HepG2 (cell line): ENCODE results near the gene POU5F1. TPM values are rescaled to one million over a fixed set of nuclear protein-coding genes. Genes with fewer than 3 reads are reported as not detected.

Source experiments
- AKNA ChIP-seq: sonication (generic); formaldehyde crosslinking; IDR thresholded peaks from 2 replicates; pipeline ENCODE4 v1.4.0; 2020; ENCODE audit warnings: missing genetic modification reagents, borderline replicate concordance
- CCAR2 ChIP-seq: fragments of 200-400 bp; formaldehyde crosslinking; optimal IDR thresholded peaks from 2 replicates; pipeline ENCODE3; 2018; ENCODE audit warnings: low read depth, mild to moderate bottlenecking, low read length, moderate library complexity
- FOXC1 ChIP-seq: sonication (generic); formaldehyde crosslinking; IDR thresholded peaks from 2 replicates; pipeline ENCODE4 v1.8.0; 2022; ENCODE audit warnings: mild to moderate bottlenecking, missing genetic modification reagents, borderline replicate concordance
- GRHL1 ChIP-seq: sonication (generic); formaldehyde crosslinking; conservative IDR thresholded peaks from 2 replicates; pipeline ENCODE4 v1.8.0; 2022; ENCODE audit warnings: missing genetic modification reagents
- HNRNPUL1 ChIP-seq: fragments of 200-400 bp; formaldehyde crosslinking; IDR thresholded peaks from 2 replicates; pipeline ENCODE4 v1.6.1; 2017; ENCODE audit warnings: low read depth, mild to moderate bottlenecking, low read length, moderate library complexity
- LRRFIP1 ChIP-seq: sonication (generic); formaldehyde crosslinking; conservative IDR thresholded peaks from 2 replicates; pipeline ENCODE4 v1.4.0; 2020; ENCODE audit warnings: missing genetic modification reagents
- MBNL3 ChIP-seq: fragments of 250-450 bp; sonication (Bioruptor Pico); conservative IDR thresholded peaks from 2 replicates; pipeline ENCODE4 v1.8.0; 2022; ENCODE audit warnings: mild to moderate bottlenecking, inconsistent platforms
- REPIN1 ChIP-seq: sonication (generic); formaldehyde crosslinking; IDR thresholded peaks from 2 replicates; pipeline ENCODE4 v1.8.0; 2022; ENCODE audit warnings: missing genetic modification reagents, low read depth, mild to moderate bottlenecking, borderline replicate concordance
- SKI ChIP-seq: fragments of 450-650 bp; IDR thresholded peaks from one replicate; pipeline ENCODE4 v1.6.1; 2018; ENCODE audit warnings: mild to moderate bottlenecking; ENCODE audit not compliant: partially characterized antibody
- ZBTB49 ChIP-seq: sonication (generic); formaldehyde crosslinking; IDR thresholded peaks from 2 replicates; pipeline ENCODE4 v1.4.0; 2020; ENCODE audit warnings: missing genetic modification reagents, borderline replicate concordance
- ZNF431 ChIP-seq: sonication (generic); formaldehyde crosslinking; IDR thresholded peaks from 2 replicates; pipeline ENCODE4 v1.9.0; 2022; ENCODE audit warnings: missing genetic modification reagents, low read depth, mild to moderate bottlenecking, borderline replicate concordance
- ZNF496 ChIP-seq: sonication (generic); formaldehyde crosslinking; IDR thresholded peaks from 2 replicates; pipeline ENCODE4 v1.8.1; 2023; ENCODE audit warnings: mild to moderate bottlenecking, moderate library complexity, missing genetic modification reagents; ENCODE audit not compliant: insufficient replicate concordance
- ZNF556 ChIP-seq: sonication (generic); formaldehyde crosslinking; IDR thresholded peaks from 2 replicates; pipeline ENCODE4 v1.4.0; 2020; ENCODE audit warnings: mild to moderate bottlenecking, missing genetic modification reagents, borderline replicate concordance
- ZNF660 ChIP-seq: sonication (generic); formaldehyde crosslinking; IDR thresholded peaks from 2 replicates; pipeline ENCODE4 v1.5.1; 2020; ENCODE audit warnings: mild to moderate bottlenecking, low read depth, missing genetic modification reagents, borderline replicate concordance
- ZNF776 ChIP-seq: sonication (generic); formaldehyde crosslinking; IDR thresholded peaks from 2 replicates; pipeline ENCODE4 v1.4.0; 2020; ENCODE audit warnings: mild to moderate bottlenecking, missing genetic modification reagents
- polyA plus RNA-seq, 8 experiments: library from polyadenylated mRNA; depleted of rRNA in 3 of 8; stranded (reverse) in 7 of 8; unstranded in 1 of 8; fragments of >200 nt; fragmentation: Illumina TruSeq in 4 of 8; extraction: Trizol in 4 of 8; gene quantifications; 2 replicates each; pipeline versions ENCODE4 v1.2.1 to v1.2.3, GENCODE V29; 2011 to 2016; ENCODE audit warnings: low read depth in 4 of 8, missing spikeins in 1 of 8, mixed read lengths in 1 of 8; ENCODE audit not compliant: insufficient read depth in 1 of 8
- total RNA-seq, 5 experiments: library from RNA; depleted of rRNA; stranded (reverse); fragments of >200 nt; fragmentation: Illumina TruSeq; extraction: Trizol; gene quantifications; 2 replicates each; pipeline ENCODE4 v1.2.3, GENCODE V29; 2016; ENCODE audit warnings: low read depth in 1 of 5

Gene POU5F1
- total and polyA plus RNA-seq, 2 of the 13 experiments (the other 11 are each of a cell fraction or from before 2014, with no cell fraction given): 2.5 to 7.2 TPM

DNA sequence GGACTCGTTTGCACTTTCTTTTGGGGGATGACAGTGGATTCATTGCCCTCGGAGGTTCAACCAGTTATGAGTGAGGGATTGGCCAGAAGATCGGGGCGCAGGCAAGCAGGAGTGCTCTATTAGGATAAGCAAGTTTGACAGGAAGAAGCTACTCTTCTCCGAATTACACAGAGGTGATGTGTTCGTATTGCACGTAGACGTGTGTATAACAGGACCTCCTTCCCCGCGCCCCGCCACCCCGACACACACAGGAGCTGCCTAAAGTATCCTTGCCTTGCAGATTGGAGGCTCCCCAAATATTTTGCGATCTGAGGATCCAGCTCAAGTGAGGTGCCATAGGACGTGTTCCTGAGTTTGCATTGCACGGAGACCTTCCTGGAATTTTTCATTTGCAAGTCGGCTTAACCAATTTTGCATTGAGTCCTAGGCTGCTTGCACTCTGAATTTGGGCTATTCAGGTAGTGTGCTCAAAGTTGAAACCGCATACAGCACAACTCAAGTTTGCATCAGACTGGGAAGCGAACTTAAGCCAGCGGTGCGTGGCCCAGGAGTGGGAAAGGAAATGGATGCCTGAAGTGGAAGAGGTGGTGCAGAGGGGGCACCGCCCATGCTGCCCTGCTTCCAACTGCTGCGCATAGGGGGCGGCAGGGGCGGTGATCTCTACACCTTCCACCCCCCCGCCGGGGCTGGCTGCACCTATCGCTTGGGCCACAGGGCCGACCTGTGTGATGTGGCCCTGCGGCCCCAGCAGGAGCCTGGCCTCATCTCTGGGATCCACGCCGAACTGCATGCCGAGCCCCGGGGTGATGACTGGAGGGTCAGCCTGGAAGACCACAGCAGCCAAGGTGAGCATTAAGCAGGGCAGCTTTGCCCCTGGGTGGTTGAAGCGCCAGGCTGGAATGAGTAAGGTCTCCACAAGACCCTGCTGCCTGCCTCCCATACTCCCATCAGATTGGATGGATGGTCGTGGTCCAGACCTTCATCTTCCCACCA, 11.3 kb downstream of the POU5F1 start (continued):
- TF ChIP-seq ZBTB49 (CRISPR knock-in tag) (no peak), ZNF496 (CRISPR knock-in tag) (no peak), FOXC1 (CRISPR knock-in tag) (peak; percentile 73), HNRNPUL1 (no peak), ZNF660 (CRISPR knock-in tag) (no peak), LRRFIP1 (CRISPR knock-in tag) (no peak), CCAR2 (no peak), GRHL1 (CRISPR knock-in tag) (no peak), REPIN1 (CRISPR knock-in tag) (no peak; the same call in 1 of the 2 replicates), AKNA (CRISPR knock-in tag) (no peak), SKI (no peak), ZNF431 (CRISPR knock-in tag) (no peak), ZNF776 (no peak), MBNL3 (no peak), ZNF556 (CRISPR knock-in tag) (no peak)
